Erythroblast (primary cell): ENCODE results near the gene CALML3.

Experiments
- DNase-seq, 2 experiments: peaks; one replicate each; lab custom pipeline; 2025; lab: John Stamatoyannopoulos, UW
- GATA1 ChIP-seq: IDR thresholded peaks from 2 replicates; pipeline ENCODE4 v1.6.1; 2011; ENCODE audit warnings: low read depth, mild to moderate bottlenecking, control low read depth, low read length, moderate library complexity
- POLR2A ChIP-seq: IDR thresholded peaks from 2 replicates; pipeline ENCODE4 v1.6.1; 2011; ENCODE audit warnings: mild to moderate bottlenecking, low read length

CALML3 gene

GRCh38 chr10:5515948-5516761 is 8.6 kb upstream of the CALML3 start:
- no peak for DNase-seq
- TF ChIP-seq GATA1, result no peak
- no peak for TF ChIP-seq POLR2A

DNA sequence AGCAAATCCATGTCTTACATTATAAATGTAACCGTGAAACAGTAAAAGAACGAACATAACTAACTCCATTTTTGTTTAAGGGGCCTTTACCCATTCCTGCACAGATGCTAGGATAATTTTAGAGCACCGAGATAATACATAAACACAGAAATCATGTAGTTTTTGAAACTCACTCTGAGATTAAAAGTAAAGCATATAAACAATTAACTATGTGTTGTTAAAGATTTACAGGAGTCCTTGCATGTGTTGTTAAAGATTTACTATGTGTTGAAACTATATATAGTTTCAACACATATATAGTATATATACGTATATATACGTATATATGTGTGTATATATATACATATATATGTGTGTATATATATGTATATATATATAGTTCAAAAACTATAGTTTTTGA is 7.2 kb upstream of the CALML3 start:
- no peak for DNase-seq
- no peak for TF ChIP-seq POLR2A
- TF ChIP-seq GATA1, result no peak

GRCh38 chr10:5518143-5518542 is 6.6 kb upstream of the CALML3 start:
- TF ChIP-seq GATA1, result no peak
- no peak for TF ChIP-seq POLR2A
- no peak for DNase-seq

GRCh38 chr10:5519054-5519453 is 5.7 kb upstream of the CALML3 start:
- no peak for DNase-seq
- TF ChIP-seq GATA1 (no peak), POLR2A (no peak)

DNA sequence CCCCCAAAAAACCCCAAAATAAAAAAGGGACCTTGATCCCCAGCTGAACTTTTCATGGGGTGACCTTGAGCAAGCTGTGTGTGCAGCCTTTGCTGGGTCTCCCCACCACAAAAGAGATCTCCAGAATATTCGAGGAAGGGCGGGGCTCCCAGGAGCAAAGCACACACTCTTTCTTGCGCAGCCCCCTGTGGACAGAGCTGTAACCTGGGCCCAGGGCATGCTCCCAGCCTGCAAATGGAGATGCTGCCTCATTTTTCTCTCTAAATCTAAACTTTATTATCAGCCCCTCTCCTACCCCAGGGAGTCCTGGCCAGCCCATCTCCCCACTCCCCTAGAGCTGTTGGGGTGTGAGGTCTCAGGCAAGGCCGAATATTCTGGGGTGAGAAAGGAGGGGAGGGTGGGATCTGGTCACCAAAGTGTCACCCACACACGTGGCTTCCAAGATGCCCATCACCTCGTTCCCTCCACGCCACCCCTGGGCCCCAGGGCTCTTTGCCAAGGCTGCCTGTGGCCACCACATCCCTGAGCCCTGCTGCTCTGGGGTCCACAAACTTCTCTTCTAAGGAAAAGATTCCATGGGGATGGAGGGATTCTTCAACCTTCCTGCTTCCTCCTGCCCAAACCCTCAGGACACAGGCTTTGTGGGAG is 1.7 kb upstream of the CALML3 start:
- TF ChIP-seq GATA1 (no peak), POLR2A (no peak)
- DNase-seq, result no peak

DNA sequence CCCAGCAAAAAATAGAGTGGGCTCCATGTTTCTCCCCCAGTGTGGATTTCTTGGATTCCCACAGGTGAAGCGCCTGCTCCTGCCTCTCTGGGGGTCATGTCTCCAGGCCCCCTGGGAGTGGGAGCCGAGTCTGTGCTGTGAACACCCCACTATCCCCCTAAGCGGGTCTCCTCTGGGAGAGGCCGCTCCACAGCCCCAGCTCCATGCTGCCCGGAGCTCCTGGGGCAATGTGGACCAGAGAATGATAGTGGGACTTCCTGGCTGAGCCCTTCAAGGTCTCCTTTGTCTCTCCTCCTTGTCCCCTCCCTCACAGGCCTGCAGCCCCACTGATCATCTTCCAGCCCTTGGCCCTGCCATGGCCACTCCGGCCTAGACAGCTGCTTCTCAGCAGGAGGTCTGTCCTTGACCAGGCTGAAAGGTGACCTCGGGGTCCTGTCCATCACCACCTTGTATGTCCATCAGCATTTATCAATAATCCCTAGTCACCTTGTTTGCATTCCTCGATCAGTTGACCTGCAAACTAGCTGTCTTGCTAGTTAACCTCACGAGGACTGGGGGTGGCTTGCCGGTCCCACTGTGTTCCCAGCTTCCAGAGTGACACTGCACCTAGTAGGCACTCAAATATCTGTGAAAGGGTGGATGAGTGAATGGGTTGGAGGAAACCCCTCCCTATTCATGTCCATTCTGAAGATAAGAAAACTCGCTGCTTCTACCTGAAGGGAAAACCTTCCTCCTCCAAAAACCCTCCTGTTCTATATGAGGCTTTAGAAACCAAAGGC is 776 bp upstream of the CALML3 start:
- no peak for DNase-seq
- TF ChIP-seq GATA1 (no peak), POLR2A (no peak)

DNA sequence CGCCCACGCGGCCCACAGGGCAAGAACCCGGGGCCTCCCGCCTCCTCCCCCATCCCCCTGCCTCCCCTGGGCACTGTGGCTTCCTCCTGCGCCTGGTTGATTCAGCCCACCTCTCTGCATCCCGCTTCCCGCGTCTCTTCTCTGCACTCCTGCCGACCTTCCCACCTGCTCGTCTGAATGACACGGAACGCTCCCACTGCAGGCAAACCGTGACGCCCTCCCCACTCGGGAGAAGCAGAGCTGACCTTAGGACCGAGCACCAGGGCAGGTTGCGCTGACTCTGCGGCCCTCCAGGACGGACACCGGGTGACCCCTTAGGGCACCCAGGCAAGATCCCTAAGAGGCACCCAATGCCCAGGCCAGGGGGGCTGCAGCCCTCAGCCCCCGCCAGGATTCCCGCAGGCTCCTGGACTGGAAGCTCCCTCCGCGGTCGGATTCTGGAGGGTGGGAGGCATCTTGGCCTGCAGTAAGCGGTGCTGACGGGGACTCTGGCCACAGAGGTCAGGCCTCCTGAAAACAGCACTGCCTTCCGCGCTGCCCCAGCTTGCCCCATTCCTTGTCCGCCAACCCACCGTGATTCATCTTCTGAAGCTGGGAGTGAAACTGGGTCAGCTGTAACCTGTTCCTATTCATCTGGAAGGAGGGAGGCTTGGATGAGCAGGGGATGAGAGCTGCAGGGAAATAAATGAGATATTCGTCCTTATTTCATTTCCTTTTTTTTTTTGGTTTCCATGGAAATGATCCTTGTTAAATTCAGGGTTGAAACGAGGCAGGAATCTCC is 990 bp downstream of the CALML3 start:
- DNase-seq, result no peak
- TF ChIP-seq GATA1 (no peak), POLR2A (no peak)

- no peak for TF ChIP-seq POLR2A
- TF ChIP-seq GATA1, result no peak
- DNase-seq, result no peak
Observed at GRCh38 chr10:5526691-5527331, 2.0 kb downstream of the CALML3 start.

- no peak for DNase-seq
- no peak for TF ChIP-seq GATA1
- TF ChIP-seq POLR2A, result no peak
Observed at GRCh38 chr10:5527332-5528200, 2.8 kb downstream of the CALML3 start.

DNA sequence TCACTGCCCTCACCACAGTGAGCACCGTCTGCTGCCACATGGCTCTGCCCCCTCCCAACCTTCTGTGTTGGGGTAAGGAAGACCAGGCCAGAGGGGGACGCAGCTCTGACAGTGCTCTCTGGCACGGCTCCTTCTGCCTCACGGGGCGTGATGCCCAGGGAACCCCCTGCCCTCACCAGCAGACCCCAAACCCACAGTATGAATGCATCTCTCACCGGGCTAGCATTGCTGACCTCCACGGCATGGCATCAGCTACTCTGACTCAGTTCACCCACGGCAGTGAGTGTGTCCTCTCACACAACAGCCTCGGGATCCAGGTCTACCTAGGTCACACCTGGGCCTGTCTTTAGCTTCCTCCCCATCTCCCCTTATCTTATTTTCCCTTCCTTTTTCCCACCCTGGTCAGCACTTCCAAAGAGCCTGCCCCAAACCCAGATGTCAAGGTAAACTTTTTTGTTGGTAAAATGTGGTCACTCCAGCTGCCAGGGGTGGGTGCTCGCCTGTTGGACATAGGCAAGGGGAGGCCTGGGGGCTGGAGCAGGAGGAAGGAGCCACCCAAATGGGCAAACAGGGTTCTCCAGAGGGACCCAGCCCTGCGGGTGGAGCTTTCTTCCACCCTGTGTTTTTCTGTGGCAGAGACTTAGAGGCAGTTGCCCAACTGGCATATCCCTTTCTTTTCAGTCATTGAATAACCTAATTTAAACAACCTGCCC is 4.4 kb downstream of the CALML3 start:
- no peak for DNase-seq
- no peak for TF ChIP-seq POLR2A
- TF ChIP-seq GATA1, result no peak

DNA sequence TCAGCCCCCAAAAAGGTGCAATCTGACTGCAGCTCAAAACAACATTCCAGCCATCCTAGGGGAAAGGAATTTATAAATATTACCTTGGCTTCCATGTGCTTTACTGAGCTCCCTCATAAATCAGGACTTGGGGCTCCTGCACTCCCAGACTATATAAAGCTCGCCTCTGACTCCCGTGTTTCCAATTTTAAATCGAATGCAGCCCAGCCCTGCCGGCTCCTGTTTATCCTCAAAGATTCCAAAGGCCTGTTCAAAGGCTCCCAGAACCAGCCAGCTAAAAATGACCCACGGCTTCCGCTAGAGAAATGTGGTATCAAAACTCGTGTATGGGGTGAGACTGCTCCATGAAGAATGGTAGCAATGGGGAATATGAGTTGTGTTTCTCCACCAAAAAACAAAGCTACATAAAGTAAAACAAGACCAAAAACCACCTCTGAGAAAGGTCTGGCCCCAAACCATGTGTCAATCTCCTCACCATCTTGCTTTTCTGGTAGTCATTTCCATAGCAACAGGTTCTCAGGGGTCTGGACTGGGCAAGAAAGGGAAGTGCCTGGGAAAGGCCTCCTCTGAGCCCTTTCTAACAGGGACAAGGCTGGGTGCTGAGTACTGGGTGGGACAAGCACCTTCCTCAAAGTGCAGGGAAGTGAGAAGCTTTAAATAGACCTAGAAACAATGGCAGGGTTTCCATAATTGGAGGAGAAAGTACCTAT is 5.1 kb downstream of the CALML3 start:
- no peak for DNase-seq
- TF ChIP-seq GATA1 (no peak), POLR2A (no peak)
